Inferior parietal cortex (tissue), 1 donor: ENCODE results near the gene MSL3.

Source experiments
- DNase-seq: peaks from one replicate; pipeline ENCODE4 v3.0.0-alpha.2; 2016; ENCODE audit errors: extremely low spot score

Gene MSL3

GRCh38 chrX:11757719-11758399, at the start of gene MSL3:
TSS of gene MSL3 (plus strand) at chrX:11758237. CDS start at chrX:11758264, 27 bp downstream.
- DNase-seq, result peak; percentile 1

GRCh38 chrX:11722304-11722703, 35.7 kb upstream of the MSL3 start:
- DNase-seq, result no peak

- peak; percentile 25 for DNase-seq
Measured at GRCh38 chrX:11724122-11725017, 33.7 kb upstream of the MSL3 start.

GRCh38 chrX:11725631-11726442, 32.2 kb upstream of the MSL3 start:
- no peak for DNase-seq

GRCh38 chrX:11728556-11728955, 29.5 kb upstream of the MSL3 start:
- no peak for DNase-seq

GRCh38 chrX:11733614-11734013, 24.4 kb upstream of the MSL3 start:
- no peak for DNase-seq

GRCh38 chrX:11739776-11740175, 18.3 kb upstream of the MSL3 start:
- DNase-seq, result no peak

- DNase-seq, result no peak
Measured at GRCh38 chrX:11740794-11741193, 17.2 kb upstream of the MSL3 start.

GRCh38 chrX:11741574-11741973, 16.5 kb upstream of the MSL3 start:
- DNase-seq, result no peak

GRCh38 chrX:11745881-11746280, 12.2 kb upstream of the MSL3 start:
- no peak for DNase-seq

- no peak for DNase-seq
Measured at GRCh38 chrX:11750046-11750445, 8.0 kb upstream of the MSL3 start.

- DNase-seq, result no peak
Measured at GRCh38 chrX:11750694-11751093, 7.3 kb upstream of the MSL3 start.

GRCh38 chrX:11751261-11751660, 6.8 kb upstream of the MSL3 start:
- DNase-seq, result no peak

- no peak for DNase-seq
Measured at GRCh38 chrX:11753668-11754067, 4.4 kb upstream of the MSL3 start.

- no peak for DNase-seq
Measured at GRCh38 chrX:11754958-11755645, 2.9 kb upstream of the MSL3 start.

GRCh38 chrX:11755724-11756123, 2.3 kb upstream of the MSL3 start:
- DNase-seq, result no peak

GRCh38 chrX:11756354-11757318, 1.4 kb upstream of the MSL3 start:
- no peak for DNase-seq

- peak; percentile 1 for DNase-seq
Measured at GRCh38 chrX:11757397-11757718, 679 bp upstream of the MSL3 start.

GRCh38 chrX:11758400-11759171, 549 bp downstream of the MSL3 start:
- peak; percentile 76 for DNase-seq

GRCh38 chrX:11759172-11759460, 1.1 kb downstream of the MSL3 start:
- DNase-seq, result no peak
